Measurements from ENCODE around the gene LCOR. TPM values are rescaled to one million over a fixed set of nuclear protein-coding genes. Genes with fewer than 3 reads are reported as not detected.

Gene LCOR
- total and polyA plus RNA-seq, 4 donors = 2.5 to 31.2 (median 14.5) TPM

GRCh38 chr10:96924861-96925260, 92.8 kb downstream of the LCOR start:
- TF ChIP-seq TAF1 (conservative IDR thresholded peaks at IDR 0.05) = no peak
- TF ChIP-seq ZBTB33 (IDR thresholded peaks at IDR 0.05) = no peak
- TF ChIP-seq RXRA (IDR thresholded peaks at IDR 0.05) = no peak
- TF ChIP-seq HNF4A (conservative IDR thresholded peaks at IDR 0.05) = no peak
- no peak for TF ChIP-seq SP1 (IDR thresholded peaks at IDR 0.05)
- TF ChIP-seq ATF3 (IDR thresholded peaks at IDR 0.05) = no peak
- TF ChIP-seq EGR1 (IDR thresholded peaks at IDR 0.05; ENCODE audit: low read depth in 2 of 2) = no peak
- no peak for TF ChIP-seq FOXA2 (IDR thresholded peaks at IDR 0.05)
- no peak for TF ChIP-seq YY1 (IDR thresholded peaks at IDR 0.05)
- no peak for TF ChIP-seq CTCF (IDR thresholded peaks at IDR 0.05; ENCODE audit: low read depth, low read length, missing input control)
- no peak for TF ChIP-seq NR2F2 (IDR thresholded peaks at IDR 0.05)
- TF ChIP-seq RAD21 (IDR thresholded peaks at IDR 0.05) = no peak
- no peak for TF ChIP-seq HNF4G (IDR thresholded peaks at IDR 0.05)
- no peak for TF ChIP-seq JUND (IDR thresholded peaks at IDR 0.05)
- TF ChIP-seq GABPA (IDR thresholded peaks at IDR 0.05 in 1 of 2, conservative IDR thresholded peaks at IDR 0.05 in 1 of 2) = no peak
- Histone ChIP-seq H3K27ac (ENCODE audit: low read depth in 1 of 2, low read length in 2 of 2) (no peak overlapping the region), H3K9me3 (ENCODE audit: control insufficient read depth in 4 of 4, low read length in 3 of 4) (no peaks in the 10 kb centered on the region), H3K36me3 (ENCODE audit: control insufficient read depth in 4 of 4, insufficient read depth in 3 of 4, low read depth in 1 of 4, low read length in 3 of 4) (peaks cover 0 to 5% (median 1%) of the 10 kb centered on the region in 4 donors), H3K9ac (ENCODE audit: low read depth in 1 of 2, low read length in 2 of 2) (no peak overlapping the region), H3K27me3 (ENCODE audit: control insufficient read depth in 4 of 4, insufficient read depth in 4 of 4, low read length in 3 of 4) (no peaks in the 10 kb centered on the region), H3K4me3 (ENCODE audit: low read depth in 1 of 3, low read length in 3 of 3) (no peak overlapping the region), H3K4me1 (ENCODE audit: control insufficient read depth in 4 of 4, insufficient read depth in 4 of 4, low read length in 3 of 4) (peaks cover 0 to 1% (median 0%) of the 10 kb centered on the region in 4 donors)
- DNase-seq (ENCODE audit: low spot score) = no peak
- WGBS = 98% methylated on average over 6 of the region's 6 CpGs

- peaks cover 0 to 5% (median 1%) of the 10 kb centered on the region in 4 donors for H3K36me3 ChIP-seq (ENCODE audit: control insufficient read depth in 4 of 4, insufficient read depth in 3 of 4, low read depth in 1 of 4, low read length in 3 of 4)
- no peak for DNase-seq (ENCODE audit: low spot score)
- no peak for TF ChIP-seq ATF3 (IDR thresholded peaks at IDR 0.05)
- no peak overlapping the region for H3K4me3 ChIP-seq (ENCODE audit: low read depth in 1 of 3, low read length in 3 of 3)
- no peaks in the 10 kb centered on the region for H3K27me3 ChIP-seq (ENCODE audit: control insufficient read depth in 4 of 4, insufficient read depth in 4 of 4, low read length in 3 of 4)
- no peaks in the 10 kb centered on the region for H3K4me1 ChIP-seq (ENCODE audit: control insufficient read depth in 4 of 4, insufficient read depth in 4 of 4, low read length in 3 of 4)
- no peak overlapping the region for H3K9ac ChIP-seq (ENCODE audit: low read depth in 1 of 2, low read length in 2 of 2)
- H3K27ac ChIP-seq (ENCODE audit: low read depth in 1 of 2, low read length in 2 of 2) = no peak overlapping the region
- H3K9me3 ChIP-seq (ENCODE audit: control insufficient read depth in 4 of 4, low read length in 3 of 4) = no peaks in the 10 kb centered on the region
- WGBS = 90% methylated on average over 5 of the region's 5 CpGs
These were observed 98.4 kb downstream of the LCOR start for GRCh38 chr10:96930469-96930868.

- no peaks in the 10 kb centered on the region for H3K4me1 ChIP-seq (ENCODE audit: control insufficient read depth in 4 of 4, insufficient read depth in 4 of 4, low read length in 3 of 4)
- H3K36me3 ChIP-seq (ENCODE audit: control insufficient read depth in 4 of 4, insufficient read depth in 3 of 4, low read depth in 1 of 4, low read length in 3 of 4) = peaks cover 0 to 2% (median under 1%) of the 10 kb centered on the region in 4 donors
- no peaks in the 10 kb centered on the region for H3K9me3 ChIP-seq (ENCODE audit: control insufficient read depth in 4 of 4, low read length in 3 of 4)
- no peak overlapping the region for H3K9ac ChIP-seq (ENCODE audit: low read depth in 1 of 2, low read length in 2 of 2)
- WGBS = 97% methylated on average over 5 of the region's 5 CpGs
- H3K4me3 ChIP-seq (ENCODE audit: low read depth in 1 of 3, low read length in 3 of 3) = no peak overlapping the region
- no peaks in the 10 kb centered on the region for H3K27me3 ChIP-seq (ENCODE audit: control insufficient read depth in 4 of 4, insufficient read depth in 4 of 4, low read length in 3 of 4)
- no peak overlapping the region for H3K27ac ChIP-seq (ENCODE audit: low read depth in 1 of 2, low read length in 2 of 2)
- no peak for DNase-seq (ENCODE audit: low spot score)
- no peak for TF ChIP-seq MAX (IDR thresholded peaks at IDR 0.05)
- no peak for TF ChIP-seq FOXA1 (IDR thresholded peaks at IDR 0.05)
- no peak for TF ChIP-seq JUND (IDR thresholded peaks at IDR 0.05)
- TF ChIP-seq ZBTB33 (IDR thresholded peaks at IDR 0.05) = no peak
- no peak for TF ChIP-seq RAD21 (IDR thresholded peaks at IDR 0.05)
- TF ChIP-seq TAF1 (conservative IDR thresholded peaks at IDR 0.05) = no peak
- no peak for TF ChIP-seq RXRA (IDR thresholded peaks at IDR 0.05)
- TF ChIP-seq REST (IDR thresholded peaks at IDR 0.05) = no peak
- TF ChIP-seq HNF4A (conservative IDR thresholded peaks at IDR 0.05) = no peak
- TF ChIP-seq SP1 (IDR thresholded peaks at IDR 0.05) = no peak
- TF ChIP-seq GABPA (IDR thresholded peaks at IDR 0.05 in 1 of 2, conservative IDR thresholded peaks at IDR 0.05 in 1 of 2) = no peak
These were observed 103.0 kb downstream of the LCOR start for GRCh38 chr10:96935148-96935547.
